GM19240 (cell line): ENCODE data around the gene DVL1.
"Not testable (repeated sequence)": the region's sequence is repeated elsewhere in the genome, so short reads cannot be mapped to it uniquely, and the experiment has no call there.

Experiments
- DNase-seq: peaks from one replicate; pipeline ENCODE4 v3.0.0; 2011; ENCODE audit warnings: low spot score; ENCODE audit not compliant: insufficient read length

Gene DVL1

DNA sequence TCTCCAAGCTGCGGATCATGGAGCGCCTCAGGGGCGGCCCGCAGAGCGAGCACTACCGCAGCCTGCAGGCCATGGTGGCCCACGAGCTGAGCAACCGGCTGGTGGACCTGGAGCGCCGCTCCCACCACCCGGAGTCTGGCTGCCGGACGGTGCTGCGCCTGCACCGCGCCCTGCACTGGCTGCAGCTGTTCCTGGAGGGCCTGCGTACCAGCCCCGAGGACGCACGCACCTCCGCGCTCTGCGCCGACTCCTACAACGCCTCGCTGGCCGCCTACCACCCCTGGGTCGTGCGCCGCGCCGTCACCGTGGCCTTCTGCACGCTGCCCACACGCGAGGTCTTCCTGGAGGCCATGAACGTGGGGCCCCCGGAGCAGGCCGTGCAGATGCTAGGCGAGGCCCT is 21.9 kb downstream of the DVL1 start:
- no peak for DNase-seq

DNA sequence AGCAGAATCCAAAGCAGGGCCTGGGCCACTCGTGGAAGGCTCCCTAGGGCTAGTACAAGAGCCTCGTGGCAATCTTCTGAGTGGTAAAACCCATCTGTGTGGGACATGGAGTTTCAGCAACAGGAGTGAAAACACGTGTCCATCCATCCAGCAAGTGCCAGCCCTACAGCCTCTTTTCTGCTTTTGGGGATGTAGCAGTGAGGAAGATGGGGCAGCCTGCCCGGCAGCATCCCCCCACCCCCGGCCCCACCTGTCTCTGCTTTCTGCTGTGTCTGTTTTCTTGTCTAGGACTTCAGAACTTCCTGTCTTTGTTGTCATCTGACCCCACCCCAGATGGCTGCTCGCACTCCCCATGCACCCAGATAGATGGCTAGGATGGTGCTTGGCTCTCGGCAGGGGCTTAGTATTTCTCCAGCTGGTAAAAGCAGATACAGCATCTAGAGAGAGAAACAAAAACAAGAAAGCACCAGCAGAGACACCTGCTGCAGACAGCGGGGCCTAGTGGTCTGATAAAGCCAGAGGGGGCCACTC is 23.1 kb downstream of the DVL1 start:
- no peak for DNase-seq

DNA sequence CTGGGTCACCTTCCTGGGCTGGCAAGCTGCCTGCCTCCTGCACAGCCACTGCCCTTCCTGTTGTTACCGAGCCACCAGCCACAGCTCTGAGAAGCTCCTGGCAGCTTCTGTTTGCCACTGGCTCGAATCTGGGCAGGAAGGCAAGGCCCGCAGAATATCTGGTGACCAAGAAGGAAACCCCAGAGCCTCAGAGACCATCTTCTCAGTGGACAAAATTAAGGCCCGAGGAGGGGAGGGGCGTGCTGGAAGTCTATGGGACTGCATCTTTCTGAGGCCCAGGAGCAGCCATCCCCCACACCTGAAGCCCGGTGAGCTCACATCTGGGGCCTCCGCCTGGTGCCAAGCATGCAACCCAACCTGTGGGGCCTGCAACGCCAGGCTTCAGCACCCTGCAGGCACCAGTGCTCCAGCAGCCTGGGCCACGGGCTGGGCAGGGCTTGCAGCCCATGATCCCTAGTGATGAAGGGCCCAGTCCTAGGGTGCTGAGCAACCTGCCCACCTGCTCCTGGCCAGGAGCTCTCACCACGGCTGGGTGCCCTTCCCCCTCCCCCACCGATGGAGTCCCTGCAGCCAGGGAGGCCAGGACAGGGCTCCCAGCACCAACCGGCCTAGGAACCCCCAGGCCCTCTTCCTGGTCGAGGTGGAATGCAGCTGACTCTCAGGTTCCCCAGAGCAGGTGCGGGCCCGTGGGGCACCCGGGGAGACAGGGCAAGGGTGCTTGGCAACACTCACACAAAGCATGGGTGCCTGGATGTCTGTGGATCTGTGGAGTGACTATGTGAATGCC is 23.7 kb downstream of the DVL1 start:
- no peak for DNase-seq

DNA sequence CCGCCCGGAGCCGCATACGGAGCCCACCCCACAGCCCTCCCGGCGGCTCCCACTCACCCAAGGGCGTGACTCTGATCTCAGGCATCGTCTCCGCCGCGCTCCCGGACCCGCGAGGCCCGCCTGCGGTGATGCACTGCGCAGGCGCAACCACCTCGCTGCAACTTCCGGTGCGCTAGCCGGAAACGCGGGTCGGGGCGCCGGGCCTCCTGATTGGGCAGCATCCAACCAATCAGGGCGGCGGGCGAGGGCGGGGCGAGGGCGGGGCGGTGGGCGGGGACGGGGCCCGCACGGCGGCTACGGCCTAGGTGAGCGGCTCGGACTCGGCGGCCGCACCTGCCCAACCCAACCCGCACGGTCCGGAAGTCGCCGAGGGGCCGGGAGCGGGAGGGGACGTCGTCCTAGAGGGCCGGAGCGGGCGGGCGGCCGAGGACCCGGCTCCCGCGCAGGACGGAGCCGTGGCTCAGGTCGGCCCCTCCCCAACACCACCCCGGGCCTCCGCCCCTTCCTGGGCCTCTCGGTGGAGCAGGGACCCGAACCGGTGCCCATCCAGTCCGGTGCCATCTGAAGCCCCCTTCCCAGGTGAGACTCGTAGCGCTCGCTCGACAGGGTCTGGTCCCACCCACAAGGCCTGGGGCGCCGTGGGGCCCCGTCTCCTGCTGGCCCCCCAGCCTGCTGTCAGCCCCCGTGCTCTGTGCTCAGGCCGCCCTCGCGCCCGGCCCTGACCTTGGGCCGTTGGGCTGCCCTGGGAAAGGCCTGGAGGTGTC is 24.5 kb downstream of the DVL1 start, which contains the start of the genes CPTP and INTS11:
TSS of gene CPTP (plus strand) at position 279 of the 764 bp plus-strand sequence. CDS start 2,109 bp downstream, outside the sequence.
TSS of gene INTS11 (minus strand) at position 137 of the 764 bp plus-strand sequence. CDS start at position 85, 52 bp downstream.
- peak; percentile 98 for DNase-seq

DNA sequence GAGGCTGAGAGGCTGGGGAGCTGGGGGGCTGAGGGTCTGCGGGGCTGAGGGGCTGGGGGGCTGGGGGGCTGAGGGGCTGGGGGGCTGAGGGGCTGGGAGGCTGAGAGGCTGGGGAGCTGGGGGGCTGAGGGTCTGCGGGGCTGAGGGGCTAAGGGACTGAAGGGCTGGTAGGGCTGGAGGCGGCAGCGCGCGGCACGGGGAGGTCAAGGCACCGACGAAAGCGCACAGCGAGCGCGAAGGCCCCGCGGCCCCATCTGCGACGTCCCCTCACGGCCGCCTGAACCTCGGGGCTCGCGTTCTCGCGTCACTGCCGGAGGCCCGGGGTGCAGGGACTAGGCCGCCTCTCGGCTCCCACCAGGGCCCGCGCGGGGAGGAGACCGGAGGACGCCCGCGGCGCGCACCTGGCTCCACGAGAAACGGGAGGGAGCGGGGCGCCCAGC is 25.1 kb downstream of the DVL1 start:
- no peak for DNase-seq

DNA sequence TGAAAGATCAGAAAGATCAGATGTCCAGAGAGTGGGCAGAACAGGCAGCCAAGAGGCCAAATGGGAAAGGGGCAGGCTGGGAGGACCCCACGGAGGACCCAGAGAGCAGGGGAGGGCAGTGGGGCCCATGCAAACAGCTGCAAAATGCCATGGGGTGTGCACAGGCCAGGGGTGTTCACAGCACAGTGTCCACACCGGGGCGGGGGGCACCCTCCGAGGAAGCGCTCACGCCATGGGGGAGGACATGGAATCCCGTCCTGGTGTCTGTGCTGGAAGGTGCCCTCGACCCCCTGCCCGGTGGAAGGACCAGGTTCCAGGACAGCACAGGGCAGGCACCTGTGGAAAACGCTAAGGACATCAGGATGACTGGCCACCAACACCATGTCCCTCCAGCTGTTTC is 26.3 kb downstream of the DVL1 start:
- DNase-seq = no peak

DNA sequence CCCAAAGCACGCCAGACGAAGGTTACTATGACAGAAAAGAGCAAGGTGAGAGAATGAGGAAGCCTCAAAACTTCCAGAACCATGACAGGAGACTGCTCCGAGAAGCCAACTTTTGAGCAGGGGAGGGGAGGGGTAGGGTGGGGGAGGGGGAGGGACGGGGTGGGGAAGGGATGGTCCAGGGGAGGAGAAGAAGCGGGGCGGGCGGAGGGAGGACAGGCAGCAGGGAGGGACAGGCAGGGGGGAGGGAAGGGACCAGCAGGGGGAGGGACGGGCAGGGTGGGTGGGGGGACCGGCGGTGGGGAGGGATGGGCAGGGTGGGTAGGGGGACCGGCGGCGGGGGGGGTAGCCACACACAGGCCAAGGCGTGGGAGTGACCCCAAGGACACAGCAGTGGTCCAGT is 26.8 kb downstream of the DVL1 start:
- no peak for DNase-seq

DNA sequence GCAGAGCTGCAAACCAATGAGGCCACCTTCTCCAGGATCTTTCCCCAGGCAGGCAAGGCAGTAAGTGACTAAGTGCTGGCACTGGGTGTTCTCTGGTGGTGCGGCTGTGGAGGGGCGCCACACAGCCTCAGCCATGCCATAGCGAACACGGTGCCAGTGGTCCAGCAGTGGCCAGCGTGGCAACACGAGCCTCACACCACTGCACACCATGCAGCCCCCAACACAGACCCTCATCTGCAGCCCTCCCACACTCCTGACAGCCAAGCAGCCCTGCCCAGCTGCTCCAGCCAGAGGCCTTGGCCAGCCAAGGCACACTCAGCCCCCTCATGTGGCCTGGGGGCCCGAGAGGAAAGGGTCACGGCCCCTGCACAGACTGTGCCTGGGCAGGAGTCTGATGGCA is 27.7 kb downstream of the DVL1 start:
- DNase-seq = no peak

DNA sequence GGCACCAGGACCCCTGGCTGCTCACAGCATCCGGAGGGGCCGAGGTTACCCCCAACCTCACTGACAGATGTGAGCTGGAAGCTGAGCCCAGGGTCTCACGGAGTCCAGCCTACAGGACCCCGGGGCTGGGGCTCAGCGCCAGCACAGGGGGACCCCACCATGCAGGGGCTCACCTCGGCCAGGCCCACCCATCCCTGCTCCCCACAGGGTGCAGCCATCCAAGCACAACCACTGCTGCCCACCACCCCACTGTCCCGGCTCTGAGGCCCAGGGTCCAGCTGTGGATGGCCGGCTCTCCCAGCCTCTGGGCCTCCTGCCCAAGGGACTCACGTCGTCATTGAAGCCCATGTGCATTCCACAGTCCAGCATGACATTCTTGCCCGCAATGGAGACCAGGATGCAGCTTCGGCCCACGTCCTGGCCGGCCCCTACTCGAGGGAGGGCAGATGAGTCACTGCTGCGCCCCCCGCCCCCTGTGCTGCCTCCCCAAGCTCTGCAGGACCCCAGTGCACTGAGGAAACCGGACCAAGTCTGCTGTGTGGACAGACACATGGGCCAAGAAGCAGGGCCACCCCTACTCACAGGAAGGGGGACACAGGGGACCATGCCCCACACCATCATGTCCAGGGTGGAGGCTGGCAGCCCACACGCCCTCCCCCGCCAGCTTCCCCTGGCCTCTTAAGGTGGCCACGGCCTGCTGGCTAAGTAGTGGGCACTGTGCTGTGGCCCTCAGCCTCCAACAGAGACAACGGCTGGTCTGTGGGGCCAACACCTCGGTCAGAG is 28.4 kb downstream of the DVL1 start:
- DNase-seq = no peak

DNA sequence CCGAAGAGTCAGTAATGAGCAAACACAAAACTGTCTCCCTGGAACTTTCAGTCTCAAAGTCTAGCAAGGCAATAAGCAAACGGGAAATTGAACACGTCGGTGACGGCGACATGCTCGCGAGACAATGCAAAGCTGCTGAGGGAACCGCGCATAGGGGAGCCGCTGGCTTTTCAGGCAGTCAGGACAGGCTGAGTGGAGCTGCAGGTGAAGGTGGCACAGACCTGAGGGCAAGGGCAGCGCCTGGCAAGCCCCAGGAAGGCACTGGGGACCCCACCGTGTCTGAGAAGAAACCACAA is 29.6 kb downstream of the DVL1 start:
- DNase-seq = no peak

DNA sequence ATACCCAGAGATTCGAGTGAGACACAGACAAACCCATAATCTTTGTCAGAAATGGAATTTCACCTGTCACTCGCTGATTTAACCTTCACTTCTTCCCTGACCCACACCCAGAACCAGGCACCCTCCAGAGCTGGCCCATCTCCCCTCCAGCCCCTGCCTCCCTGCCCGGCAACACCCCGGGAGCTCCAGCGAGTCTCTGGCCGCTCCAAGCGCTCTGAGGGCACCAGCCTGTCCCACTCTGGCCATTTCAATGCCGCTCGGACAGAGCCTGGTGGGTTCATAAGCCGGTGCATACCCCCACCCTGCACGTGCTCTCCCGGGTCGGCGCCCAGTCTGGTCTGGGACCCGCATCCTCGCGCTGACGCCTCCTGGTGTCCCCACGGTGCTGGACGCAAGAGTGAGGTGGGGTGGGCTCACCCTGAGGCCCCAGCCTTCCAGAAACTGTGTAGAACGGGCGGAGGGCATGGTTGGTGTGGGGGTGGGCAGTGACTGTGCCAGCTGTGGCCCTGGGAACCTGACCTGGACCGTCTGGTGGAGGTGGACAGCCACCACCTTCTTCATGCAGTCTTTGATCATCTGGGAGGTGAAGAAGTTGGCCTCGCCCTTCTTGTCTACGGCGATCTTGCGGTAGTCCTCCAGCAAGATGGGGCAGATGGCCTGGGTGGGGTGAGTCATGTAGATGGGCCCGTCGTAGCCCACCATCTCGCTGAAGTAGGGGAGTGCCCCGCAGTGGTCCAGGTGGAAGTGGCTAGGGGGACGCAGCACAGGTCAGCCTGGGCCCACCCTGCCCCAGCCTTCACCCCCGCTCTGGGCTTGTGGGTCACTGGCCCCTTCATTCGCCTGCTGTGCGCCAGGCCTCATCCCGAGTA is 30.2 kb downstream of the DVL1 start:
- no peak for DNase-seq

DNA sequence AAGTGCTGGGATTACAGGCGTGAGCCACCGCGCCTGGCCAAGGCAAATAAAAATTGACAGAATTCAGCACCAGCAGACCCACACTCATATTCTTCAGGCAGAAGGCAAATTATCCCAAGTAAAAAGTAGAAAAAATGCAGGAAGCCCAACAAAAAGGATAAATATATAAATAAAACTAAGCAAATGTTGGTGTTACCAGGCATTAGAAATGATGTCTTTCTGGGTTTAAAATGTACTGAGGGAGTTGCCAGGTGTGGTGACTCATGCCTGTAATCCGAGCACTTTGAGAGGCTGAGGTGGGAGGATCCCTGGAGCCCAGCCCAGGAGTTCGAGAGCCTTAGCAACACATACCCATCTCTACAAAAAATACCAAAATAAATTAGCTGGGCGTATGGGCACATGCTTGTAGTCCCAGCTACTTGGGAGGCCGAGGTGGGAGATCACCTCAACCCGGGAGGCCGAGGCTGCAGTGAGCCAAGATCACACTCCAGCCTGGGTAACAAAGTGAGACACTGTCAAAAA is 31.0 kb downstream of the DVL1 start:
- DNase-seq = no peak

DNA sequence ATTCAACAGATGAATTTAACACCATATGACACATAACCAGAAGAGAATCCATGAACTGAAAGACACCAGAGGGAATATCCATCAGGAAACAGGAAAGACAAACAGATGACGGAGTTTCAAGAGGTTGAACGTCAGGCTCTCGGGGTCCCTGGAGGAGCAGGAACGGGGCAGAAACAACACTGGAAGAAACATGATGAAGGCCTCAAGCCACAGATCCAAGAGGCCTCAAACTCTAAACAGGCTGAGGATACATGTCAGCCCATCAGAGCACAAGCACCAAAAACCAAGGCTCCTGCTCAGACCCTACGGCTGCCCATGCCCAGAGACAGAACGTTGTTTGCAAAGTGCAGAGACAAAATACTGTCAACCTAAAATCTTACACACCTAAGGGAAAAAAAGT is 31.8 kb downstream of the DVL1 start:
- DNase-seq = no peak

DNA sequence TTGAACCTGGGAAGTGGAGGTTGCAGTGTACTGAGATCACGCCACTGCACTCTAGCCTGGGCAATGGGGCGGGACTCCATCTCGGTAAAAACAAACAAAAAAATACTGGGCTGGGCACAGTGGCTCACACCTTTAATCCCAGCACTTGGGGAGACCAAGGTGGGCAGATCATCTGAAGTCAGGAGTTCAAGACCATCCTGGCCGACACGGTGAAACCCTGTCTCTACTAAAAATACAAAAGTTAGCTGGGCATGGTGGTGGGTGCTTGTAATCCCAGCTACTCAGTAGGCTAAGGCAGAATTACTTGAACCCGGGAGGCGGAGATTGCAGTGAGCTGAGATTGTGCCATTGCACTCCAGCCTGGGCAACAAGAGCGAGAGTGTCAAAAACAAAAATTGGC is 33.0 kb downstream of the DVL1 start:
- DNase-seq = not testable (repeated sequence)

DNA sequence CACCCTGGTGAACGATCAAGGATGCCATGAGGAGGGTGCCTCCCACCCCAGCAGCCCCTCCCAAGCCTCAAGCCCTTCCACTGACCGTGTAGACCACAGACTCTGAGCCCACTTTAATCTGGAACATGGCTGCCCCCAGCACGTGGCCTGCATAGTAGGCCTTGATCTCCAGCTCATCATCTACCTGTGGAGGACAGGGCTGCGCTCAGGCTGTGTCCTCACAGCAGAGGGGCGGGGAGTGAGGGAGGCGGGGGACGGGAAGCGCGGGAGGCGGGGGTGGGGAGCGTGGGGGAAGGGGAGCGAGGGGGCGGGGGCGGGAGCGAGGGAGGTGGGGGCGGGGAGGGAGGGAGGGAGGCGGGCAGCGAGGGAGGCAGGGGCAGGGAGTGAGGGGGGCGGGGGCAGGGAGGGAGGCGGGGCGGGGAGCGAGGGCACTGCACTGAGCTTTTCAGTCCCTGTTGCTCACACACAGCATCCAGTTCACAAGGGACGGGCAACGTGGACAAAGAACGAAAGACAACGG is 33.7 kb downstream of the DVL1 start:
- DNase-seq = no peak

DNA sequence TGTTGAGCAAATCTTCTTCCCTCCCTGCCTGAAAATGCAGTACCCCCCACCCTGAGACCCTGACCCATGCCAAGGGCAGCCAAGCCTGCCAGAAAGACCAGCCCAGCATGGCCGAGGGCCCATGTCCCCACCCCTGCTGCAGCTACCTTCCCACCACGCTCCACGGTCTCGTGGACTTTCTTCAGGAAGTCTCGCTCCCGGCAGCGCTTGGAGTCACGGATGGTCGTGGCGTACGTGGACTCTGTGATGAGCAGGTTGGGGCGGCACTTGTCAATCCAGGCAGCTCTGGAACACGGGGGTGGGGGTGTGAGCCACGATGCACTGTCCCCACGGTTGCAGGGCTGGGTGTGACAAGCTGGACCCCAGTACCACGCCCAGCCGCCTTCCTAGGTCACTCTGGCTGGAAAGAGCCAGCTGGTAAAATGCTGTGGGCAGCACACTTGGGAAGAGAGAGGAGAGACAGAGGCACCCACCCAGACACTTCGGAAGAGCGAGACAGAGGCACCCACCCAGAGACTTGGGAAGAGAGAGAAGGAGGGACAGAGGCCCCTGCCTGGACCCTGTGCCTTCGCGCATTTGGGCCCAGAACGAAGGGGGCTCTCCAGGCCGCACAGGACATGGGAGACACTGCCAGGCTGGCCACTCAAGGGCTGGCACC is 34.4 kb downstream of the DVL1 start:
- DNase-seq = no peak

DNA sequence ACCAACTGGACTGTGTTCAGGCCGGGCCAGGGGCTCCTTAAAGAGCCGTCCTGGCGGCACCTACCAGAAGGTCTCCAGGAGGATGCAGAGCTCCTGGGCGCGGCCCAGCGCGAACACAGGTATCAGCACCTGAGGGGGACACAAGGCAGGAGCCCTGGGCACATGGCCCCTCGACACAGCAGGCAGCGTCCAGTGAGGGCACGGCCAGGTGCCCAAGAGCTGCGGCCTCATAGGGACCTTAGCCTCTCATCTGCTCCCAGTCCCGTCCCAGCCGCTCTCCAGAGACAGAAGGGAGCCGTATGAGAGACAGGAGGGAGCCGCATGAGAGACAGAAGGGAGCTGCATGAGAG is 35.0 kb downstream of the DVL1 start:
- DNase-seq = no peak

DNA sequence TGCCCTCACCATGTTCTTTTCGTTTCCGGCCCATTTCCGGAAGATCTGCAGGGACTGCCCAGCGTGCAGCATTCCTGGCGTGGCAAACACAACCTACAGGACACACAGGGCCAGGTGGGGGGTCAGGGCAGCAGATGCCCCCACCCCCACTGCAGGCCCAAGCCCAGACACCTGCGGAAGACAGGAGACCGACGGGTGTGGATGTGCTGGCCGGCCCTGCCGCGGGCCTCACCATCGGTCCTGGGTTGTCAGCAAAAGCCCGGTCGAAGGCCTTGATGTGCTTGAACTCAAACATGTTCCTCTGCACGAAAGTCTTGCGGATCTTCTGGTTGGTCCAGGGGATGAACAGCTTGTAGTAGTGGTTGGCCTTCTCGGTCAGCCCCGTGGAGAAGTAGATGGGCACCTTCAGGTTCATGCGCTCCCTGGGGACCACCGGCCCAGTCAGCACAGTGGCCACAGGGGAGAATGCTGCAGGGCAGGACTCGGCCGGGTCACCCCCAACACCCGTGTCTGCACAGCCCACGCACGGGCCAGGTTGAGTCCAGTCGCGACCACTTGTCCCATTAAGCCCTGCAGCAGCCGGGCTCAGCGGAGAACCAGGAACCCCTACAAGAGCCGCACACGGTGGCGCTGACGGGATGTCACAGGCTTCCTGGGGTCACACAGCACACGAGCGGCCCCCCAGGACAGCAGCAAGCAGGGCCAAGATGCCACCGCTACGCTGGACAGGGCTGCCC is 35.5 kb downstream of the DVL1 start:
- no peak for DNase-seq
